ENCODE data around the gene PPIP5K1.

The PPIP5K1 gene

GRCh38 chr15:43527802-43528541, 62.0 kb downstream of the PPIP5K1 start:
- TF ChIP-seq POLR2AphosphoS5 (IDR thresholded peaks at IDR 0.05; ENCODE audit: low read depth, low read length): no peak
- TF ChIP-seq SIN3A (IDR thresholded peaks at IDR 0.05; ENCODE audit: borderline replicate concordance, insufficient read depth, low read length): no peak
- no peak for TF ChIP-seq FOXP2 (optimal IDR thresholded peaks at IDR 0.05; ENCODE audit: borderline replicate concordance, extremely low read depth, extremely low read length, insufficient read depth)
- no peak for TF ChIP-seq REST (IDR thresholded peaks at IDR 0.05; ENCODE audit: insufficient read depth in 1 of 2, low read depth in 2 of 2, low read length in 2 of 2)
- TF ChIP-seq TAF1 (IDR thresholded peaks at IDR 0.05; ENCODE audit: borderline replicate concordance, insufficient read depth, low read length): no peak

GRCh38 chr15:43527016-43527801, 62.8 kb downstream of the PPIP5K1 start:
- TF ChIP-seq TAF1 (IDR thresholded peaks at IDR 0.05; ENCODE audit: borderline replicate concordance, insufficient read depth, low read length): no peak
- no peak for TF ChIP-seq REST (IDR thresholded peaks at IDR 0.05; ENCODE audit: insufficient read depth in 1 of 2, low read depth in 2 of 2, low read length in 2 of 2)
- no peak for TF ChIP-seq FOXP2 (optimal IDR thresholded peaks at IDR 0.05; ENCODE audit: borderline replicate concordance, extremely low read depth, extremely low read length, insufficient read depth)
- no peak for TF ChIP-seq POLR2AphosphoS5 (IDR thresholded peaks at IDR 0.05; ENCODE audit: low read depth, low read length)
- TF ChIP-seq SIN3A (IDR thresholded peaks at IDR 0.05; ENCODE audit: borderline replicate concordance, insufficient read depth, low read length): no peak

GRCh38 chr15:43526261-43526930, 63.6 kb downstream of the PPIP5K1 start:
- TF ChIP-seq FOXP2 (optimal IDR thresholded peaks at IDR 0.05; ENCODE audit: borderline replicate concordance, extremely low read depth, extremely low read length, insufficient read depth): no peak
- no peak for TF ChIP-seq SIN3A (IDR thresholded peaks at IDR 0.05; ENCODE audit: borderline replicate concordance, insufficient read depth, low read length)
- TF ChIP-seq REST (IDR thresholded peaks at IDR 0.05; ENCODE audit: insufficient read depth in 1 of 2, low read depth in 2 of 2, low read length in 2 of 2): no peak
- TF ChIP-seq TAF1 (IDR thresholded peaks at IDR 0.05; ENCODE audit: borderline replicate concordance, insufficient read depth, low read length): no peak
- TF ChIP-seq POLR2AphosphoS5 (IDR thresholded peaks at IDR 0.05; ENCODE audit: low read depth, low read length): no peak

- TF ChIP-seq SIN3A (IDR thresholded peaks at IDR 0.05; ENCODE audit: borderline replicate concordance, insufficient read depth, low read length): no peak
- no peak for TF ChIP-seq POLR2AphosphoS5 (IDR thresholded peaks at IDR 0.05; ENCODE audit: low read depth, low read length)
Observed at GRCh38 chr15:43525131-43525530, 64.9 kb downstream of the PPIP5K1 start.

GRCh38 chr15:43524254-43524845, 65.7 kb downstream of the PPIP5K1 start:
- TF ChIP-seq TAF1 (IDR thresholded peaks at IDR 0.05; ENCODE audit: borderline replicate concordance, insufficient read depth, low read length): no peak
- TF ChIP-seq POLR2AphosphoS5 (IDR thresholded peaks at IDR 0.05; ENCODE audit: low read depth, low read length): no peak
- TF ChIP-seq SIN3A (IDR thresholded peaks at IDR 0.05; ENCODE audit: borderline replicate concordance, insufficient read depth, low read length): no peak
- TF ChIP-seq REST (IDR thresholded peaks at IDR 0.05; ENCODE audit: insufficient read depth in 1 of 2, low read depth in 2 of 2, low read length in 2 of 2): no peak
- no peak for TF ChIP-seq FOXP2 (optimal IDR thresholded peaks at IDR 0.05; ENCODE audit: borderline replicate concordance, extremely low read depth, extremely low read length, insufficient read depth)

All from PFSK-1 (cell line).